Measurements from ENCODE around the gene B4GALT5.

Gene B4GALT5

GRCh38 chr20:49601153-49601924, 112.3 kb downstream of the B4GALT5 start:
- no peak for DNase-seq

- no peak for DNase-seq
Measured at GRCh38 chr20:49599746-49600113, 113.9 kb downstream of the B4GALT5 start.

- DNase-seq = no peak
Measured at GRCh38 chr20:49597825-49598395, 115.8 kb downstream of the B4GALT5 start.

- DNase-seq = peak; percentile 93
Measured at GRCh38 chr20:49595811-49596561, 117.7 kb downstream of the B4GALT5 start.

- no peak for DNase-seq
Measured at GRCh38 chr20:49595346-49595745, 118.3 kb downstream of the B4GALT5 start.

GRCh38 chr20:49594931-49595315, 118.8 kb downstream of the B4GALT5 start:
- peak; percentile 50 for DNase-seq

- DNase-seq = peak; percentile 95
Measured at GRCh38 chr20:49594143-49594930, 119.3 kb downstream of the B4GALT5 start.

GRCh38 chr20:49593466-49594142, 120.1 kb downstream of the B4GALT5 start:
- DNase-seq = peak; percentile 80

- peak; percentile 17 for DNase-seq
Measured at GRCh38 chr20:49592120-49592519, 121.6 kb downstream of the B4GALT5 start.

- peak; percentile 49 for DNase-seq
Measured at GRCh38 chr20:49591217-49591865, 122.3 kb downstream of the B4GALT5 start.

- DNase-seq = peak; percentile 66
Measured at GRCh38 chr20:49590163-49591017, 123.3 kb downstream of the B4GALT5 start.

- no peak for DNase-seq
Measured at GRCh38 chr20:49589747-49590146, 123.9 kb downstream of the B4GALT5 start.

- DNase-seq = no peak
Measured at GRCh38 chr20:49587111-49587570, 126.5 kb downstream of the B4GALT5 start.

GRCh38 chr20:49585585-49586245, 128.0 kb downstream of the B4GALT5 start:
- DNase-seq = no peak

GRCh38 chr20:49584418-49585382, 129.0 kb downstream of the B4GALT5 start:
- no peak for DNase-seq

- no peak for DNase-seq
Measured at GRCh38 chr20:49583669-49584417, 129.8 kb downstream of the B4GALT5 start.

GRCh38 chr20:49583343-49583668, 130.4 kb downstream of the B4GALT5 start:
- no peak for DNase-seq
